Rectal smooth muscle tissue (tissue), 1 donor: Measurements from ENCODE around the gene PCSK1N.
"Not testable (repeated sequence)": the region's sequence is repeated elsewhere in the genome, so short reads cannot be mapped to it uniquely, and the experiment has no call there.

ENCODE experiments used
- H3K27ac ChIP-seq: one replicate; pipeline ENCODE4 v1.7.0; 2013; ENCODE audit warnings: low read depth, low read length, inconsistent platforms
- H3K27me3 ChIP-seq: one replicate; pipeline ENCODE4 v1.7.0; 2013; ENCODE audit warnings: low read length; ENCODE audit not compliant: control insufficient read depth, insufficient read depth
- H3K36me3 ChIP-seq: one replicate; pipeline ENCODE4 v1.7.0; 2013; ENCODE audit warnings: low read length; ENCODE audit not compliant: control insufficient read depth, insufficient read depth
- H3K4me1 ChIP-seq: one replicate; pipeline ENCODE4 v1.7.0; 2013; ENCODE audit warnings: low read length; ENCODE audit not compliant: control insufficient read depth, insufficient read depth
- H3K4me3 ChIP-seq: one replicate; pipeline ENCODE4 v1.7.0; 2013; ENCODE audit warnings: low read length
- H3K9ac ChIP-seq: one replicate; pipeline ENCODE4 v1.7.0; 2013; ENCODE audit warnings: low read length

PCSK1N gene

GRCh38 chrX:48833542-48834138 is 1.8 kb downstream of the PCSK1N start:
- H3K4me1 ChIP-seq: no peaks in the 10 kb centered on the region
- peaks cover 19% of the 10 kb centered on the region for H3K27me3 ChIP-seq
- no peak overlapping the region for H3K27ac ChIP-seq
- no peaks in the 10 kb centered on the region for H3K36me3 ChIP-seq
- no peak overlapping the region for H3K9ac ChIP-seq
- no peak overlapping the region for H3K4me3 ChIP-seq

- H3K4me1 ChIP-seq: no peaks in the 10 kb centered on the region
- no peaks in the 10 kb centered on the region for H3K36me3 ChIP-seq
- H3K27me3 ChIP-seq: peaks cover 19% of the 10 kb centered on the region
- H3K27ac ChIP-seq: no peak overlapping the region
- no peak overlapping the region for H3K9ac ChIP-seq
- no peak overlapping the region for H3K4me3 ChIP-seq
These were observed 3.5 kb downstream of the PCSK1N start for GRCh38 chrX:48831909-48832291.

- H3K4me1 ChIP-seq: no peaks in the 10 kb centered on the region
- H3K27ac ChIP-seq: no peak overlapping the region
- peaks cover 19% of the 10 kb centered on the region for H3K27me3 ChIP-seq
- no peaks in the 10 kb centered on the region for H3K36me3 ChIP-seq
- no peak overlapping the region for H3K4me3 ChIP-seq
- no peak overlapping the region for H3K9ac ChIP-seq
These were observed 4.1 kb downstream of the PCSK1N start for GRCh38 chrX:48831136-48831908.

- H3K36me3 ChIP-seq: peaks cover 8% of the 10 kb centered on the region
- H3K27ac ChIP-seq: no peak overlapping the region
- peaks cover 15% of the 10 kb centered on the region for H3K27me3 ChIP-seq
- H3K9ac ChIP-seq: no peak overlapping the region
- no peaks in the 10 kb centered on the region for H3K4me1 ChIP-seq
- H3K4me3 ChIP-seq: no peak overlapping the region
These were observed 6.2 kb downstream of the PCSK1N start for GRCh38 chrX:48829016-48829735.

- H3K4me3 ChIP-seq: no peak overlapping the region
- H3K27me3 ChIP-seq: peaks cover 12% of the 10 kb centered on the region
These were observed 7.8 kb downstream of the PCSK1N start for GRCh38 chrX:48827654-48827968.

GRCh38 chrX:48826876-48827653 is 8.3 kb downstream of the PCSK1N start:
- Histone ChIP-seq H3K9ac (no peak overlapping the region), H3K36me3 (peaks cover 16% of the 10 kb centered on the region), H3K27me3 (peaks cover 12% of the 10 kb centered on the region), H3K4me1 (no peaks in the 10 kb centered on the region), H3K4me3 (no peak overlapping the region), H3K27ac (no peak overlapping the region)

More at GRCh38 chrX:48827654-48827968, 7.8 kb downstream of the PCSK1N start:
- no peak overlapping the region for H3K27ac ChIP-seq
- peaks cover 12% of the 10 kb centered on the region for H3K36me3 ChIP-seq
- H3K9ac ChIP-seq: no peak overlapping the region
- no peaks in the 10 kb centered on the region for H3K4me1 ChIP-seq

- Histone ChIP-seq H3K9ac (no peak within 1 kb of the TSS), H3K27me3 (peaks cover 8% of the 10 kb centered on the region), H3K4me3 (no peak within 1 kb of the TSS), H3K36me3 (peaks cover 18% of the 10 kb centered on the region), H3K27ac (no peak within 1 kb of the TSS), H3K4me1 (no peaks in the 10 kb centered on the region)
These were observed 9.1 kb downstream of the PCSK1N start, which contains the start of gene ERAS for GRCh38 chrX:48826135-48826875. ERAS (plus strand) TSS chrX:48826513; CDS start chrX:48829124, 2,611 bp downstream.

- Histone ChIP-seq H3K4me1 (no peaks in the 10 kb centered on the region), H3K4me3 (no peak overlapping the region), H3K36me3 (peaks cover 22% of the 10 kb centered on the region), H3K27ac (no peak overlapping the region), H3K9ac (no peak overlapping the region), H3K27me3 (no peaks in the 10 kb centered on the region)
These were observed 11.3 kb downstream of the PCSK1N start for GRCh38 chrX:48824066-48824465.

- Histone ChIP-seq H3K9ac (no peak overlapping the region), H3K4me3 (no peak overlapping the region), H3K36me3 (peaks cover 24% of the 10 kb centered on the region)
These were observed 12.4 kb downstream of the PCSK1N start for GRCh38 chrX:48823053-48823452.

GRCh38 chrX:48819394-48819793 is 16.0 kb downstream of the PCSK1N start:
- H3K9ac ChIP-seq, H3K27ac ChIP-seq, H3K4me1 ChIP-seq, H3K27me3 ChIP-seq, H3K4me3 ChIP-seq: not testable (repeated sequence)
- peaks cover 23% of the 10 kb centered on the region for H3K36me3 ChIP-seq

More at GRCh38 chrX:48823053-48823452, 12.4 kb downstream of the PCSK1N start:
- H3K27me3 ChIP-seq: no peaks in the 10 kb centered on the region
- H3K27ac ChIP-seq: no peak overlapping the region
- no peaks in the 10 kb centered on the region for H3K4me1 ChIP-seq

- Histone ChIP-seq H3K4me1 (no peaks in the 10 kb centered on the region), H3K9ac (no peak overlapping the region), H3K27me3 (no peaks in the 10 kb centered on the region), H3K27ac (no peak overlapping the region), H3K36me3 (peaks cover 19% of the 10 kb centered on the region), H3K4me3 (no peak overlapping the region)
These were observed 16.5 kb downstream of the PCSK1N start for GRCh38 chrX:48818866-48819265.
